Stimulated activated CD4-positive, alpha-beta T cell treated with anti-CD3 and anti-CD28 coated beads, Interleukin-15, amount 100 ng/mL, for 48 hours (primary cell): Measurements from ENCODE around the gene CAGE1.
A peak's percentile ranks its signal among the peaks of the same experiment; 100 is the strongest.
"Not testable (repeated sequence)": the region's sequence is repeated elsewhere in the genome, so short reads cannot be mapped to it uniquely, and the experiment has no call there.

ENCODE experiments used
- DNase-seq, 2 donors: peaks; one replicate each; pipeline ENCODE4 v3.0.0-alpha.2; 2020; ENCODE audit warnings: low read depth in 2 of 2

Gene CAGE1

GRCh38 chr6:7339007-7339732, 50.4 kb downstream of the CAGE1 start:
- DNase-seq = not testable (repeated sequence)

- no peak for DNase-seq
Measured at GRCh38 chr6:7338031-7338430, 51.5 kb downstream of the CAGE1 start.

- no peak for DNase-seq
Measured at GRCh38 chr6:7335519-7335918, 54.0 kb downstream of the CAGE1 start.

- DNase-seq = no peak
Measured at GRCh38 chr6:7334685-7335084, 54.9 kb downstream of the CAGE1 start.

GRCh38 chr6:7332090-7332745, 57.3 kb downstream of the CAGE1 start:
- DNase-seq = no peak

GRCh38 chr6:7331452-7331851, 58.1 kb downstream of the CAGE1 start:
- DNase-seq = no peak

GRCh38 chr6:7328243-7328642, 61.3 kb downstream of the CAGE1 start:
- DNase-seq = no peak

- no peak for DNase-seq
Measured at GRCh38 chr6:7325750-7326149, 63.8 kb downstream of the CAGE1 start.

- no peak for DNase-seq
Measured at GRCh38 chr6:7324520-7324919, 65.0 kb downstream of the CAGE1 start.

GRCh38 chr6:7323074-7323473, 66.5 kb downstream of the CAGE1 start:
- DNase-seq = no peak

GRCh38 chr6:7321866-7322265, 67.7 kb downstream of the CAGE1 start:
- not testable (repeated sequence) for DNase-seq

- DNase-seq = not testable (repeated sequence)
Measured at GRCh38 chr6:7319406-7319805, 70.1 kb downstream of the CAGE1 start.

- DNase-seq = no peak
Measured at GRCh38 chr6:7317538-7317937, 72.0 kb downstream of the CAGE1 start.

GRCh38 chr6:7316658-7317533, 72.6 kb downstream of the CAGE1 start:
- no peak for DNase-seq

GRCh38 chr6:7315948-7316365, 73.6 kb downstream of the CAGE1 start:
- DNase-seq = no peak

- DNase-seq = not testable (repeated sequence)
Measured at GRCh38 chr6:7315087-7315947, 74.2 kb downstream of the CAGE1 start.

GRCh38 chr6:7314414-7314813, 75.1 kb downstream of the CAGE1 start:
- DNase-seq = no peak

- no peak for DNase-seq
Measured at GRCh38 chr6:7313505-7314165, 75.9 kb downstream of the CAGE1 start.

GRCh38 chr6:7312616-7313504, 76.7 kb downstream of the CAGE1 start, which contains the start of gene SSR1:
Gene SSR1 (minus strand): TSS chr6:7313199. CDS start chr6:7313120, 79 bp downstream.
- DNase-seq = peak; percentile 92 to 95
